Hindlimb muscle (tissue), 1 donor: ENCODE measurements around the gene SLC4A5. TPM values are rescaled to one million over a fixed set of nuclear protein-coding genes. Genes with fewer than 3 reads are reported as not detected.
"Not testable (repeated sequence)": the region's sequence is repeated elsewhere in the genome, so short reads cannot be mapped to it uniquely, and the experiment has no call there.

Experiments
- DNase-seq: peaks from one replicate; pipeline ENCODE4 v3.0.0-alpha.2; 2013
- polyA plus RNA-seq: library from polyadenylated mRNA; unstranded; fragments of 120-200 nt; gene quantifications from one replicate; pipeline ENCODE4 v1.2.1, GENCODE V29; 2013; ENCODE audit not compliant: insufficient read length

The SLC4A5 gene
- polyA plus RNA-seq, 1 donor: 2.9 TPM

DNA sequence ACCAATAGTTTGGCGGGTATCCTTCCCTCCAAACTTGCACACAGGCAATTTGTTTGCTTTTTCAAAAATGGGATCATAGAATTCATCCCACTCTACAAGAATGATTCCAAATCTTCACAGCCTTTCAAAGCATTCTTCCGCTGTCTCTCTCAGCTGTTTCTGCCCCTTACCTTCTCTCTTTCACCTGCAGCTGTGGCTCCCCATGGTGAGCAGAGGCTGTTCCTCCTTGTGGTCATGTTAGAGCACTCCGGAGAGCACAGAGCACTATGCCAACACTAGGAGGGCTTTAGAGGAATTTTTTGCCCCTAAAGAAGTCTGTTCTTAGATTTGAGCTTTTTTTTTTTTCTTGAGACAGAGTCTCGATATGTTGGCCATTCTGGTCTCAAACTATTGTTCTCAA lies 114.4 kb downstream of the SLC4A5 start:
- no peak for DNase-seq

DNA sequence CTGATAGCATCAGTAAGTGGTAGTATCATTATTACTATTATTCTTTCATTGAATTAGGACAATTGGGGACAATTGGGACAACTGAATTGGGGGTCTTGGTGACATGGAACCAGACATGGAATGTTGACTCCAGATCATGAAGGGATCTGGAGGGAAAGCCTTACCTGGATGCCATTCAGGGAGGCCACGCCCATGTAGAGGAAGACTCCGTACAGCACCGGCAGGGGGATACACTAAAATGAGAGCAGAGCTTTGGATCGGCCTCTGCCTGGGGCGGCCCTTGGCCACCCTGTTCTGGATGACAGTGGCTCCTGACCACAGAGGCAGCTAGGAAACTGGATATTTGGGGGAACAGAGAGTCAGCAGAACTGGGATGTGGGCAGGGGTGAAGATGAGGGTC lies 115.6 kb downstream of the SLC4A5 start:
- DNase-seq: no peak

DNA sequence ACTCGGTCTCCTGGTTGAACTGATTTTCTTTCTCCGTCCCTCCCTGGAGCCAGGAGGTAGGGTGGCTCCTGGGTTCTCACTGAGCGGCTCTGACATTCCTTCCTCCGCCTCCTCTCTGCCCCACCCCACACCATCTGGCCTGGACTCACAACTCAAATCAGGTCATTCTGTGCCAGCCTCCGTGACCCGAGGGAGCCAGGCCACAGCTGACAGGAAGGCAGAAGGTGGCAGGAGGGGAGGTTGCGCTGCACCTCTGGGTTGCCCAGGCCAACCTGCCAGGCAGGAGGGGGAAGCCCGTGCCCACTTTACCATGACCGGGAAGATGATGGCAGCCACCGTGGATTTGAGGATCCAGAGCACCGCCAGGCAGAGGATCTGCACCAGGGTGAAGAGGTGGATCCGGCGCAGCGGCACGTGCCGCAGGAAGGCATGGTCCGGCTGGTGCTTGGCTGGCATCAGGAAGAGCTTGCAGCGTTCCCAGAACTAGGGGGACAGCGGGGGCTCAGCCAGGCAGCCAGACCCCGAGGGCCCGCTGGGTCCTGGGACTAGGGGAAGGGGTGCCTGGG lies 116.5 kb downstream of the SLC4A5 start:
- DNase-seq: no peak

DNA sequence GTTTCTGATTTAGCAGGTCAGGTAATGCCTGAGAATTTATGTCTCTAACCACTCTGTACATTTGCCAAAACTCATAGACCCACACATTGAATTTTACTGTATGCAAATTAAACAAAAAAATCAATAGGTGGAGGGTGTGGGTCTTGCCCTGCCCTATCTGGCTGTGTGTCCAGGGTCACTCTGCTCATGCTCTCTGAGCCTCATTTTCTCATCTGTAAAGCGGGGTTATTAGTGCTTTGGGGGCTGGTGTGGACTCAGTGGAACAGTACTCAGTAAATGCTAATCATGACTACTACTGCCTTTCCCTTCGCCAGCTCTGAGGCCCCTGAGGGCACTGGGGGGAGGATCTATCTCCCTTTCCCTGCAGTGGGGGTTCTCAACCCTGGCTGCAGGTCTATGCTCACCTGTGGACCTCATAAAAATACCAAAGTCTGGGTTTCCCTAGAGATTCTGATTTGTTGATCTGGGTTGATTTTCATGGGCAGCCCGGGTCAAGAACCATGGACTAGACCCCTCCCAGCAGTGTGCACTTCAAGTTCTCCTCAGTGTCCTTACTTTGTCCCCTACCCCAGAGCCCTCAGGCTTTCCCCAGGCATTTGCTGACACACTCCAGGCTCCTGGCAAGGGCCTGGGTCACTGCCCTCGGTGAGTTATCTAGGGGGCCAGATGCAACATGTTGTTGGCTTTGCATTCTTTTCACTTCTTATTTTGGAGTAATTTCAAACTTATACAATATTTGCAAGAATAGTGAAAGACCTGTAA lies 117.3 kb downstream of the SLC4A5 start:
- no peak for DNase-seq

DNA sequence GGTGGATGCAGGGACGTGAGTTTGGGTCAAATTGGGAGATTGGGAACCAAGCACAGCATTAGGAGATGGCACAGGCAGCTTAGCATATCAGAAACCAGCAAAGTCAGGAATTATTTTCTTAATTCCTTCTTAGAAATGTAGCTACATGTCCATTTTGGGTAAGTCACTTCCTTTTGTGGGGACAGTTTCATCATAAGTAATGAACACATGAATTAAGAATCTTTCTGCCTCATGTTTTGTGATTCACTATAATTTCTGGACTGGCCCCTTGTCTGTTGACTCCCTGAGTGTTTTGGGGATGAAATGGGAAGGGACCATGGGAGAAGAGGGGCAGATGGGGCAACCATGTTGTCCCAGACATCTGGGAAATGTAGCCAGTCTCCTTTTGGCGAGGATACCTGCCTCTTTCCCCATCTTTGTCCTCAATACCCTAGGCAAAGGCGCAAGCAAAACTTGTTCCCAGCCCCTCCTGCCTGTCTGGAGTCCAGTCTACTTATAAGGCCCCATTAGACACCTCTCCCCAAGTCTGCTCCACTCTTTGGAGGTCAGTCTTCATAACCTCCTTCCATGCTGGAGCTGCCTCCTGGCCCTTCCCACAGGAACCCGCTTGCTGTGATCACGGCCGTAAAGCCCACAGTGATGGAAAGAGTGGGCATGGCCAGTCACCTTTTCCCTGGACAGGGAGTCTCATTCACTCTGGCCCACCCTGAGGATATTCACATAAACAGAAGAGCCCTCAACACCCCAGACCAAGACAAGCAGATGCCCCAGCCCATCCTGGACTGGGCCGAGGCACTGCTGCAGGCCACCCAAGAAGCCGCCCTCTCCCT lies 119.1 kb downstream of the SLC4A5 start:
- no peak for DNase-seq

DNA sequence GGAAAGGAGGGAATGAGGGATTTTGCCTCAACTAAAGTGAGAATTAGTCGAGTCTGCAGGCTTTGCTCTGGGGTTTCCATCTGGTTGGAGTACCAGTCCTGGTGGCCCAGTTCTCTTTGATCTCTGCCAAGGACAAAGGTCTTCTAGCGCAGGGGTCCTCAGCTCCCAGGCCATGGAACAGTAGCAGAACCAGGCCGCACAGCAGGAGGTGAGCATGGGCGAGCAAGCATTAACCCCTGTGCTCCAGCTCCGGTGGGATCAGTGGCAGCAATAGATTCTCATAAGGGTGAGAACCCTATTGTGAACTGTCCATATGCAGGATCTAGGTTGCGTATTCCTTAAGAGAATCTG lies 120.9 kb downstream of the SLC4A5 start:
- no peak for DNase-seq

DNA sequence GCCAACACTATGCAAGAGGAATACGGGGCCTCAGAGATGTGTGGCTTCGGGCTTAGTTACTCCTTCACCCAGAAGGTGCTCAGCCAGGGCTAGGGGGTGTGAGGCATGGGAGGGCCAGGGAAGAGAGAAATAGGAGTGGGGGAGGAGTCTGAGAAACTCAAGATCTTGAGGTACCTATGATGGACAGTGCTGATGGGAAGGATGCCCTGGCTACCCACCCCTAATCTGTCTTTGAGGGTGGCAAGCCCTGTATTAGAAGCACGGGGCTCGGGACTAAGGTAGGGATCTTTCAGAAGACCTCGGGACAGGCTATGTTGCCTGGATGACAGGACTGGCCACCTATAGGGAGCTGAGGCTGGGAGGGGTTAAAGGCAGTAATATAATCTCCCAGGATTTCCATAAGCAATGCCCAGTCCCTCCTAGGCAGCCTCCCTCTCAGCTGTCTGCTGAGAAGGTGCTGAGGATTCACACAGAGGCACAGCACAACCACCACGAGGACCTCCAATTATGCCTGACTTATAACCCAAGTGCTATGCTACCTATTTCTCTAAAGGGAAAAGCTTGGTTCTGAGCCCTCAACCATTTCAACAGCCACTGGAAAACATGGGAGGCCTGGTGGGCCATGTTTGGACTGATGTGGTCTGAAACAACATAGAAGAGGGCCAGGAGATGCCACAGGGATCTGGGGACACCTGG lies 121.5 kb downstream of the SLC4A5 start:
- DNase-seq: no peak

DNA sequence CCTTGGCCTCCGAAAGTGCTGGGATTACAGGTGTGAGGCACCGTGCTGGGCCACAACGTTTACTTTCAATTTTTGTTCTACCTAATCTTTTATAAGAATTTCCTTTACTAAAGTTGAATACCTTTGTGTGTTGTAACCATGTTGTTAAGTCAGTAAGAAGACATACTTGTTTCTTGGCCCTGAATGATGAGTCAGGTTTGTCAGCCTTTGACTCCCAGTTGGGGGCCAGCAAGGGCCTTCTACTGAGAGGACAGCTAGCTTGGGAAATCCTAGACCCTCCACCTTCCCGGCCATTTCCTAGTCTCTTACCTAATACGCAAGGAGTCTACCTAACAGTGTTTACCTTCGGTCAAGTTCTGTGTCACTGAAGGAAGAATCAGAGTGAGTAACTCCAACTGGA lies 122.1 kb downstream of the SLC4A5 start:
- DNase-seq: no peak

DNA sequence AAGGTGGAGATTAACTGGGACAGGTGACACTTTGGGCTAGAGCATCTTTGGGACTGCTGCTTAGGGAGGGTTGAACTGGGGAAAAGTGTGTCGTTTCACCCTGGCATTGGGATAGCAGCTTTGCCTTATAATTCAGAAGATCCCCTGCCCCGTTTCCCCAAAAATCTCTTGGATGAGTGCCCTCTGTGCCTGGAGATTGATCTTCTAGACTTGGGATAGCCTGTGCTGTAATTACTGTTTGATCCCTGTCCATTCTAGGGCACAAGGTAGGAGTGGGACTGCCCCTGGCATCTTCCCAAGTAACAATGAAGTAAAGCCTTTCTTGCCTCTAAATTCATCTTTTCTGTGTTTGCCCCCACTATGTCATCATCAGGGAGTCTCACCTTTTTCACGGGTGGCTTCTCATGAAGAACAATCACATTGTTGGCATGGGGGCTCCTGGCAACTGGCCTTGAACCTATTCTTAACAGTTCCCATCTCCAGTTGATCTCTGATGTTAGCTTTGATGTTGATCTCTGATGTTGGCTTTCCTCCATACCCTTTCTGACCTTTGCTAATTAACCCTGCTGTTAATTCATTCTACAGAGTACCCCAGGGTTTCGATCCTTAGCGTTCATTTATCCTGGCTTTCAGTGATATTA lies 123.2 kb downstream of the SLC4A5 start:
- DNase-seq: no peak

DNA sequence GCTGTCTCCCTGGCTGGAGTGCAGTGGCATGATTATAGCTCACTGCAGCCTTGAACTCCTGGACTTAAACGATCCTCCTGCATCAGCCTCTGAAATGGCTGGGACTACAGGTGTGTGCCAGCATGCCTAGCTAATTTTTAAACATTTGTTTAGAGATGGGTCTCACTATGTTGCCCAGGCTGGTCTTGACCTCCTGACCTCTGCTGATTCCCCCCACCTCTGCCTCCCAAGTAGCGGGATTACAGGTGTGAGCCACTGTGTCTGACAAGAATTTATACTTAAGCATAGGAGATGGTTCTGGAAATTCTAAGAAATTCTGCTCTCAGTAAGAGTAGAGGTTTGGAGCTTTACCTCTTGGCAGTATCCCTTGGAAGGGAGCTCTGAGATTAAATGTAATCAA lies 126.6 kb downstream of the SLC4A5 start:
- no peak for DNase-seq

DNA sequence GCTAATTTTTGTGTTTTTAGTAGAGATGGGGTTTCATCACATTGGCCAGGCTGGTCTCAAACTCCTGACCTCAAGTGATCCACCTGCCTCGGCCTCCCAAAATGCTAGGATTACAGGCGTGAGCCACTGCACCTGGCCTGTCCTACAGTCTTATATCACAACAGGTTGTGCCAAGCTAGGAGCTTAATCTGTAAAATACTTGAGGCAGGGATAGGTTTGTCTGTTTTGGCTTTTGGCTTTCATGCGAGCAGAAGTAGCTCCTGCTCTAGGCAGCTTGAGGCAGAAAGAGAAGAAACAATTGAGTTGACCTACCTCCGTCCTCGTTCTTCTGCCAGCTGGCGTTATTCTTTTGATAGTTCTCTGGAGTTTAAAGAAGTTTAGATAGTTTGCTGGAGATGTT lies 127.4 kb downstream of the SLC4A5 start:
- DNase-seq: not testable (repeated sequence)

DNA sequence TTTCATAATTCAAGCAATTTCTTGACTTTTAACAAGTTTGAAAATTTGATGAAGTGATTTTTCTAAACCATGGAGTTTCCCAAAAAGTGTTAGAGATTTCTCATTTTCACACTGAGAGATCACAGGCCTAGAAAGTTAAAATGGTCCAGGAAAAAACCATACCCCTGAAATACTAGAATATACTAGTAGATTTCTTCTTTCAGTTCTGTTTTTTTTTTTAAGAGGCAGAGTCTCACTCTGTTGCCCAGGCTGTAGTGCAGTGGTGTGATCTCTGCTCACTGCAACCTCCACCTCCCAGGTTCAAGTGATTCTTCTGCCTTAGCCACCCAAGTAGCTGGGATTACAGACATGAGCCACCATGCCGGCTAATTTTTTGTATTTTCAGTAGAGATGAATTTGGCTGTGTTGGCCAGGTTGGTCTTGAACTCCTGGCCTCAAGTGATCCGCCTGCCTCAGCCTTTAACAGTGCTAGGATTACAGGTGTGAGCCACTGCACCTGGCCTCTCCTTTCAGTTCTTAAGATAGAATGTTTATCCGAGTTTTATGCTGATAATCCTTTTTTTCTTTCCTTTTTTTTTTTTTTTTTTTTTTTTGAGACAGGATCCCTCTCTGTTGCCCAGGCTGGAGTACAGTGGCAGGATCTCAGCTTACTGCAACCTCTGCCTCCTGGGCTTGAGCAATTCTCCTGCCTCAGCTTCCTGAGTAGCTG lies 130.4 kb downstream of the SLC4A5 start:
- DNase-seq: no peak

DNA sequence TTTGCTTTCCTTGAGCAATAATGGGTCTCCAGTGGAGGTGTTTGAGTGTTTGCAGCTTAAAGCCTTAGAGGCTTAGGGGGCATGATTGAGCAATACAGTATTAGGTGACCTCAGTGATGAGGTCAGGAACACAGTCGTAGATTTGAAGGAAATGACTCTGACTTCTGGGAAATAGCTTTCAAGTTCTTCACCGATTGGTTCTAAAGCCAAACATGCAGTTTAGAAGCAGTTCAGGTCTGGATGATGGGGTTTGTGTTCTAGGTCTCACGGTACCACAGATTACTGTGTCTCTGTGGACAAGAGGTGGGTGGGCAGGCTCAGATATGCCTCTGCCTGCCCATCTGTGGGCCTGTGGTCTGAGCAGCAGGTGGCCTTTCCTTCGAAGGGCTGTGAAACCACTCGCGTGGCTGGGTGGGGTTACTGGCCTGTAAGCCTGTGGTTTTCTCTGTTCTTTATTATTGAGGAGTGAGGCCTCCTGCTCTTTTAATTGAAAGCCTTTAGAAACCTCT lies 137.0 kb downstream of the SLC4A5 start:
- DNase-seq: no peak

DNA sequence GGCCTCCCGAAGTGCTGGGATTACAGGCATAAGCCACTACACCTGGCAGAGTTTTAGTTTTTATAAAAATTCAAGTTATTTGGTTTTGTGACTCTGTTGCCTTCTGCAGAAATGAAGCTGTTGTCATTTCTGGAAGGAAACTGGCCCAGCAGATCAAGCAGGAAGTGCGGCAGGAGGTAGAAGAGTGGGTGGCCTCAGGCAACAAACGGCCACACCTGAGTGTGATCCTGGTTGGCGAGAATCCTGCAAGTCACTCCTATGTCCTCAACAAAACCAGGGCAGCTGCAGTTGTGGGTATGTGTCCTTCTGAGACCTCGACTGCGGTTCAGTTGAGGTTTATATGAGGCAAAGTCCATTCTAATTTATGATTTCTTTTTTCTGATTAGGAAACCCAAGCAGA lies 137.6 kb downstream of the SLC4A5 start:
- DNase-seq: no peak

DNA sequence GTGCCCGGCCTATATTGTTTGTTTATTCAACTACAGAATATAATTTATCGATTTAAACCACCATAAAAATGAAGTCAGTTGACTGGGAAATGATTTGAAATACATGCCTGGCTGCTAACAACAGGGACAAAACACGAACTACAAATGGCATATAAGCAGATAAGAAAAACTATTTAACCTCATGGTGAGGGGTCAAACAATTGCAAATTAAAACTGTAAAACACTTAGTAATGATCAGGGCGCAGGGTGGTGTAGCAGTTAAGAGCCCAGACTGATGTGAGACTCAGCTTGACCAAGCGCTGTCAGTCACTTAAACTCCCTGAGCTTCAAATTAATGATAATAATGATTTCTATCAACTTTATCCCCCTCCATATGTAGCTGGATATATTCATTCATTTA lies 138.1 kb downstream of the SLC4A5 start:
- DNase-seq: no peak

DNA sequence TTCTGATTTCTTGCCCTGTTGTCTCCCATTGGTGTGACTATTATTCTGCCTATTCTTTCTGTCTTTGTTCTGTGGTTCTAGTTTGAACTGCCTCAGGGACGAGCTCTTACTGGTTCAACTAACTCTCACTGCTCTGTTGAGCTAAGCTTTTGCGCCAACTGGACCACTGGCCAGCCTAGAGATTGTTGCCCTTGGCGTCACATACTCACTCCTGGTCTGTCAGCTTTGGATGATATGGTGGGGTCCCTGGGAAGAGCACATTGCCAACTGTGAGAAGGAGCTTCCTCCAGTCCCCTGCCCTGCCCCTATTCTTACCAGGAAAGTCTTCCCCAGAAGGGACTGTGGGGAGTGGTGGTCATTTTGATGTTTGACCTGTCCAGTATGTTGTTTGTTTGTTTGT lies 138.8 kb downstream of the SLC4A5 start:
- no peak for DNase-seq

DNA sequence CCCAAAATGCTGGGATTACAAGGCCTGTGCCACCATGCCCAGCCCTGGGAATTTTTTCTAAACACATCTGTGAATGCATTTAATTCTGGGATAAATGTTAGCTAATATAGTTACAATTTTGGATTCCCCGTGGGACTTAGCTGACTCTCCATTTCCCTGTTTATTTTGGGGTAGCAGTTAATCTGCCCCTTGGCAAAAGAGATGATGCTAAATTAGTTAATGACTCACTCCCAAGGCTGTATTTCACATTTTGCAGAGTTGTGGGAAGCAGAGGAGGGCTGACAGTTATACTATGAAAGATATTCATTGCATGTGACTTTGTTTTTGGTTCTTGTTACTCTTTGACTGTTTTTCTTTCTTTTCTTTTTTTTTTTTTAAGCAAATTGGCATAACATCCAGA lies 141.6 kb downstream of the SLC4A5 start:
- DNase-seq: no peak

DNA sequence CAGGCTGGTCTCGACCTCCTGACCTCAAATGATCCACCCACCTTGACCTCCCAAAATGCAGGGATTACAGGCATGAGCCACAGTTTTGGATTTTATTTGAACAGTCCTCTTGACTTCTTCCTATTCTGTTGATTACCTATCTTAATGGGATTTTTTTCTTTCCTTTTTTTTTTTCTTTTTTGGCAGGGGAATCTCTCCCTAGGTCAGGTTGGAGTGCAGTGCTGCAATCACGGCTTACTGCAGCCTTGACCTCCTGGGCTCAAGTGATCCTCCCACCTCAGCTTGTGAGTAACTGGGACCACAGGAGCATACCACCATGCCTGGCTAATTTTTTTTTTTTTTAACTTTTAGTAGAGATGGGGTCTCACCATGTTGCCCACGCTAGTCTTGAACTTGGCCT lies 142.0 kb downstream of the SLC4A5 start:
- DNase-seq: no peak

DNA sequence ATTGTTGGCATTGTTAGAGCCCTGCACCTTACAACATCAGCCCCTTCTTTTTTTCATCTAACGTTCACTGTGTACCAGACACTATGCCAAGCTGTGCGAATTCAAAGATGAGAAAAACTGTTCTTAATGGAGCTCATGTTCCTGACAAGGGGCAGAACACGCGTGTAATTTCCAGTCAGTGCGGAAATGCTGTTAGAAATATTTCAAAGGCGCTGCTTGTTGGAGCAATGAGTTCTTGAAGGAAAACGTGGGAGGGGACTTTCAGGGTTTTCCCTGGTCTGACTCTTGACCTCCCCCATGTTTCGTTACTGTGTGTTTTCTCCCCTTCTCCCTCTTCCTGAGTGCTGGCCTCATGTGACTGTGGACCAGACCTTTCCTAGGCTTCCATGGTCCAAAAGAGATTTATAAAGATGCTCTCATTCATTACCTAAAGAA lies 143.3 kb downstream of the SLC4A5 start:
- no peak for DNase-seq

DNA sequence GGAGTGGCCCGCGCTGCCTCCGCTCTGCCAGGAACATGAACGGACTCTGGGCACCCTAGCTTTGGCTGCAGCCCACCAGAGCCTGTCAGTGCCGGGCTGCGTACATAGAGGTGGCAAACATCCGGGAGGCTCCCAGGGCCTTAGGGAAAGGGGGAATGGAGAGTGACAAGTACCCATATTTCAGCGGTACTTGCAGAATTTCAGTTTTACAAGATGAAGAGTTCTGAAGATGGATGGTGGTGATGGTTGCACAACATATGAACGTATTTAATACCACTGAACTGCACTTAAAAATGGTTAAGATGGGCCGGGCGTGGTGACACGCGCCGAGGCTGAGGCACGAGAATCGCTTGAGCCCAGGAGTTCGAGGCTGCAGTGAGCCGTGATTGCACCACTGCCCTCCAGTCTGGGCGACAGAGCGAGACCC lies 143.9 kb downstream of the SLC4A5 start:
- no peak for DNase-seq

DNA sequence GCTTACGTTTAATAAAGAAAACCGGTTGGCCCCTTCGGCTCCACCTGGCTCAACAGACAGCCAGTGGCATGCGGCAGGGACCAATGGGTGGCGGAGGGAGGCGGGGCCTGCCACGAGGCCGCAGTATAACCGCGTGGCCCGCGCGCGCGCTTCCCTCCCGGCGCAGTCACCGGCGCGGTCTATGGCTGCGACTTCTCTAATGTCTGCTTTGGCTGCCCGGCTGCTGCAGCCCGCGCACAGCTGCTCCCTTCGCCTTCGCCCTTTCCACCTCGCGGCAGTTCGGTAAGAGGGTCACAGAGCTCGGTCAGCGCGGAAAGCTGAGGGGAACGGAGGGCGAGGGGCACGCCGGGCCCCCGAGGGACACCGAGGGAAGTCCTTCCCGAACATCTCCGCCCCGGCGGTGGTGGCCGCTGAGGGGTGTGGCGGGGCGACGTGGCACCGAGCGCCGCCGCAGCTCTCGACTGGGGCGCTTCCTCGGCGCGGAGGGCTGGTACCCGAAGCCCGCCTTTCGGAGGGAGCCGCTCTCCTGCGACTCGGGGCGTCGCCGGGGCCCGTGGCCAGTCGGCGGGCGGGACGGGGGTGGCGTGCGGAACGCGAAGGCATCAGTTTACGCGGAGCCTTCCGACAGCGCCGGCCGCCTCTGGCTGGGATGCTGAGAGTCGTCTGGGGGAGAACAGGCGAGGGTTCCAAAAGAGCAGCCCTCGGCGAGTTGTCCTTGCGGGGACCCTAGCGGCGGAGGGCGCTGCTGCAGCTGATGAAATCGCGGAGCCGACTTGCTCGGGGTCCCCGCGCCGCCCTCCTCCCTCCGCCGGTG lies 144.5 kb downstream of the SLC4A5 start, which contains the start of gene MTHFD2:
Gene MTHFD2 (plus strand): TSS at position 155 of the 814 bp plus-strand sequence. CDS start 27 bp downstream, at position 182.
- DNase-seq: peak; percentile 89
